Measurements from ENCODE around the gene REEP6. TPM values are rescaled to one million over a fixed set of nuclear protein-coding genes. Genes with fewer than 3 reads are reported as not detected.

Gene REEP6
- total RNA-seq, 1 donor from 2014 or later = 9.7 TPM

GRCh38 chr19:1457031-1457739 is 33.8 kb upstream of the REEP6 start:
- no peak overlapping the region for H3K4me3 ChIP-seq (ENCODE audit: low read depth, low read length)
- H3K27me3 ChIP-seq (ENCODE audit: control insufficient read depth, insufficient read depth, low read length) = peaks cover 59% of the 10 kb centered on the region
- DNase-seq (ENCODE audit: low read depth) = no peak
- TF ChIP-seq CTCF (IDR thresholded peaks at IDR 0.05; ENCODE audit: insufficient read depth, low read length, poor library complexity, severe bottlenecking) = no peak
- no peaks in the 10 kb centered on the region for H3K36me3 ChIP-seq (ENCODE audit: control insufficient read depth, insufficient read depth, low read length)

GRCh38 chr19:1457892-1458291 is 33.1 kb upstream of the REEP6 start:
- DNase-seq (ENCODE audit: low read depth) = no peak
- Histone ChIP-seq H3K4me3 (ENCODE audit: low read depth, low read length) (no peak overlapping the region), H3K27me3 (ENCODE audit: control insufficient read depth, insufficient read depth, low read length) (peaks cover 52% of the 10 kb centered on the region), H3K36me3 (ENCODE audit: control insufficient read depth, insufficient read depth, low read length) (no peaks in the 10 kb centered on the region)
- no peak for TF ChIP-seq CTCF (IDR thresholded peaks at IDR 0.05; ENCODE audit: insufficient read depth, low read length, poor library complexity, severe bottlenecking)

- DNase-seq (ENCODE audit: low read depth) = no peak
- H3K36me3 ChIP-seq (ENCODE audit: control insufficient read depth, insufficient read depth, low read length) = no peaks in the 10 kb centered on the region
- no peak for TF ChIP-seq CTCF (IDR thresholded peaks at IDR 0.05; ENCODE audit: insufficient read depth, low read length, poor library complexity, severe bottlenecking)
- H3K27me3 ChIP-seq (ENCODE audit: control insufficient read depth, insufficient read depth, low read length) = peaks cover 38% of the 10 kb centered on the region
- H3K4me3 ChIP-seq (ENCODE audit: low read depth, low read length) = no peak overlapping the region
Measured at GRCh38 chr19:1459479-1459878, 31.5 kb upstream of the REEP6 start.

GRCh38 chr19:1460033-1460995 is 30.7 kb upstream of the REEP6 start:
- H3K4me3 ChIP-seq (ENCODE audit: low read depth, low read length) = no peak overlapping the region
- no peak for TF ChIP-seq CTCF (IDR thresholded peaks at IDR 0.05; ENCODE audit: insufficient read depth, low read length, poor library complexity, severe bottlenecking)
- peaks cover 38% of the 10 kb centered on the region for H3K27me3 ChIP-seq (ENCODE audit: control insufficient read depth, insufficient read depth, low read length)
- no peak for DNase-seq (ENCODE audit: low read depth)
- H3K36me3 ChIP-seq (ENCODE audit: control insufficient read depth, insufficient read depth, low read length) = no peaks in the 10 kb centered on the region

- Histone ChIP-seq H3K36me3 (ENCODE audit: control insufficient read depth, insufficient read depth, low read length) (no peaks in the 10 kb centered on the region), H3K4me3 (ENCODE audit: low read depth, low read length) (no peak overlapping the region), H3K27me3 (ENCODE audit: control insufficient read depth, insufficient read depth, low read length) (peaks cover 38% of the 10 kb centered on the region)
- no peak for DNase-seq (ENCODE audit: low read depth)
- no peak for TF ChIP-seq CTCF (IDR thresholded peaks at IDR 0.05; ENCODE audit: insufficient read depth, low read length, poor library complexity, severe bottlenecking)
Measured at GRCh38 chr19:1461862-1462261, 29.1 kb upstream of the REEP6 start.
